Measurements from ENCODE around the gene KRT16.
A peak's percentile ranks its signal among the peaks of the same experiment; 100 is the strongest.
"Not testable (repeated sequence)": the region's sequence is repeated elsewhere in the genome, so short reads cannot be mapped to it uniquely, and the experiment has no call there.

The KRT16 gene

DNA sequence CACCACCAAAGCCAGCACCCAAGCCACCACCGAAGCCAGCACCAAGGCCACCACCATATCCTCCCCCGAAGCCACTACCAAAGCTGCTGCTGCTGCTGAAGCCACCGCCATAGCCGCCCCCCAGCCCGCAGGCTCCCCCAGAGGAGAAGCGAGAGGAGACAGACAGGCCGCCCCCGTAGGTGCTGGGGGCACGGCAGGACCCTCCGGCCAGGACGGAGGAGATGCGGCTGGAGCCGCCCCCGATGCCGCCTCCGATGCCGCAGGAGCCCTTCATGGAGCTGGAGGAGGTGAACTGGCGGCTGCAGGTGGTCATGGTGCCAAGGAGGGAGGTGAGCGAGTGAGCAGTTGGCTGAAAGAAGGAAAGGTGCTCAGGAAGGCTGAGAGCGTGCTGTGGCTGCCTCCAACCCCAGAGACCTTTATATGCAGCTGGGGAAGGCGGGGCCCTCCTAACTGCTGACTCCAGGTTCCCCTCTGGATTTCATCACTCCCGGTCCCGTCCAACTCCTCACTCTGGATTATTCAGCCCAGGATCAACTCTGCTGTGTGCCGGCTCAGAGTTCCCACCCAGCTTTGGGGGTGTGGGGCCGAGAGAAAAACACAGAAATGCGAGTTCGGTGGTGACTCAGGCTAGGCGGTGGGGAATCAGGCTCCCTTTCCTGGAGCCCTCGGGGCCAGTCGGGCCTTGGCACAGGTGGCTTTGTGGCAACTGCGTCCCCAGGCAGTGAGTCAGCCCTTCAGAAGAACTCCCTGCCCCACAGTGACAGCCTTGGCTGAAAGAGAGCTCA is at the start of gene KRT16:
Gene KRT16 (minus strand): TSS at position 392 of the 785 bp plus-strand sequence. CDS start 79 bp downstream, at position 313.
- not testable (repeated sequence) for H3K9me3 ChIP-seq (ENCODE audit: control insufficient read depth, low read length); H3K4me3 ChIP-seq (ENCODE audit: low read length); H3K4me1 ChIP-seq (ENCODE audit: control insufficient read depth, insufficient read depth, low read length); H3K9ac ChIP-seq (ENCODE audit: low read length); H3K36me3 ChIP-seq (ENCODE audit: control insufficient read depth, insufficient read depth, low read length, severe bottlenecking)
- H3K27me3 ChIP-seq (replicated peaks; ENCODE audit: control insufficient read depth, insufficient read depth, low read length), result peaks cover 26% of the 10 kb centered on the region
- peak; percentile 65 for DNase-seq (ENCODE audit: low read depth)

DNA sequence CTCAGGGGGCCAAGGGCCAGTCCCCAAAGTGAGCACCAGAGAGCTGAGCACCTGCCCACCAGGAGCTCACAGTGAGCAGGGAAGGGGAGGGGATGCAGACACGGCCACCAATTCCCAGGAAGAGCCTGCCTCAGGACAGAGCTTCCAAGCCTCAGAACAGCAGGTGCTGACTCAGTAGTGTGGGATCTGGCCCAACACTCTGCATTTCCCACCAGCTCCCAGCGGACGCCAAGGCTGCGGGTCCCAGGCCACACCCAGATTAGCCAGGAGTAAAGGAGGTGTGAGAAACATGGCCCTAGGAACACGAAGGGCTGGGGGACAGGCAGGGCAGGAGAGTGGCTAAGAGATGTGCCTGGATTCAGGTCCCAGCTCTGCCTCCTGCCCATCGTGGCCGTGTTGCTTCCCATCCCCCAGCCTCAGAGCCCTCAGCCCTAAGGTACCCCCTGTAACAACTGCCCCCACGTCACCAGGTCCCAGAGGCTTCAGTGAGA is 47.7 kb upstream of the KRT16 start:
- Histone ChIP-seq H3K9ac (ENCODE audit: low read length) (no peak overlapping the region), H3K27me3 (replicated peaks; ENCODE audit: control insufficient read depth, insufficient read depth, low read length) (peaks cover 5% of the 10 kb centered on the region), H3K36me3 (ENCODE audit: control insufficient read depth, insufficient read depth, low read length, severe bottlenecking) (no peaks in the 10 kb centered on the region), H3K9me3 (ENCODE audit: control insufficient read depth, low read length) (no peaks in the 10 kb centered on the region), H3K4me1 (ENCODE audit: control insufficient read depth, insufficient read depth, low read length) (no peaks in the 10 kb centered on the region), H3K4me3 (ENCODE audit: low read length) (no peak overlapping the region)
- DNase-seq (ENCODE audit: low read depth), result no peak

DNA sequence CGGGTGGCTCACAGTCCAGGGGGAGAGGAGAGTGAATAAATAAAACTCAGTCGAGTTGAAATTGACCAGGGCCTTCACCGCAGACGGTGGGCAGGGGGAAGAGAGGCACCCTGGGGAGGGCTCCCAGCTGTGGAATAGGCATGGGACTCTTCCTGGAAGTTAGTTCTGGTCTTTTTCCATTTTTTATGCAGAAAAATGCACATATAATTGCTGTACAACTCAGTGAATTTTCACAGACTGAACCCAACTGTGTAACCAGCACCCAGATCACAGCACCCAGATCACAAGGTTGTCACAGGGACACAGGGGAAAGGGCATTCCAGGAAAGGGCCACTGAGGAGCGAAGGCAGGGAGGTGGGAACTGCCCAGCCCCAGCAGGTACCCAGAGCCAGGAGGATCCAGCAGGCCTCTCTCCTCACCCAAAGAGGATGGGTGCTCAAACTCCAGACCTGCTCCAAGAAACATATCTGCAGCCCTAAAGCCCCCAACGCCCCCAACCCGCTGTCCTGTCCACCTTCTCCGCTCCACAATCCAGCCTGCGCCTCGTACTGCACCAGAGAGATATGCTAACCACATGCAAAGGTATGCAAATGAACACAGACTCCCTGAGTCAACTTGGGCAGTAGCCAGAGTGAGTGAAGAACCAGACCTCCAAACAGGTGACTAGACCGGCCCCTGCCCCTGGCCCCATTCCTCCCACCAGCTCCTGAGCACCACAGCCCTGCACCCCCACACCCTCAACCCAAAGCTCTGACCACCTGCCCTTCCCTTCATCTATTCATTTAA is 47.1 kb upstream of the KRT16 start:
- Histone ChIP-seq H3K9me3 (ENCODE audit: control insufficient read depth, low read length) (no peaks in the 10 kb centered on the region), H3K36me3 (ENCODE audit: control insufficient read depth, insufficient read depth, low read length, severe bottlenecking) (no peaks in the 10 kb centered on the region), H3K27me3 (replicated peaks; ENCODE audit: control insufficient read depth, insufficient read depth, low read length) (peaks cover 5% of the 10 kb centered on the region), H3K4me1 (ENCODE audit: control insufficient read depth, insufficient read depth, low read length) (no peaks in the 10 kb centered on the region), H3K9ac (ENCODE audit: low read length) (no peak overlapping the region), H3K4me3 (ENCODE audit: low read length) (no peak overlapping the region)
- DNase-seq (ENCODE audit: low read depth), result no peak

DNA sequence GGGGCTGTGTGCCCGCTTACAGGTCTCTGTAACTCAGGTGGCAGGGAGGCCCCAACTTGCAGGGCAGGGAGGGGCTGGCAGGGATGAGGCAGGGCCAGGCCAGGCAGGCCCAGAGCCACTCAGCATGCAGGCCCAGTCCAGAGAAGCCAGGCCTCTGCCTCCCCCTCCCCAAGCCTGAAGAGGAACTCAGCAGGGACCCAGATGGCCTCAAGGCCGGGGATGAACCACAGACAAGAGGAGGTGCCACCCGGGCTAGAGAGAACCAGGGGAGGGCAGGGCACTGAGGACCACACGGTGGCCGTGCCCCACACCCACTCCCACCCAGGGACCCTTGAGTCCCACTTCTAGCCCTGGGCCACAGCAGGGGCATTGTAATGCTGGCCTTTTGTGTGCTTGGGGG is 46.3 kb upstream of the KRT16 start:
- peaks cover 5% of the 10 kb centered on the region for H3K27me3 ChIP-seq (replicated peaks; ENCODE audit: control insufficient read depth, insufficient read depth, low read length)
- H3K9me3 ChIP-seq (ENCODE audit: control insufficient read depth, low read length), result no peaks in the 10 kb centered on the region
- H3K36me3 ChIP-seq (ENCODE audit: control insufficient read depth, insufficient read depth, low read length, severe bottlenecking), result no peaks in the 10 kb centered on the region
- no peak overlapping the region for H3K4me3 ChIP-seq (ENCODE audit: low read length)
- no peak overlapping the region for H3K9ac ChIP-seq (ENCODE audit: low read length)
- no peaks in the 10 kb centered on the region for H3K4me1 ChIP-seq (ENCODE audit: control insufficient read depth, insufficient read depth, low read length)
- no peak for DNase-seq (ENCODE audit: low read depth)

DNA sequence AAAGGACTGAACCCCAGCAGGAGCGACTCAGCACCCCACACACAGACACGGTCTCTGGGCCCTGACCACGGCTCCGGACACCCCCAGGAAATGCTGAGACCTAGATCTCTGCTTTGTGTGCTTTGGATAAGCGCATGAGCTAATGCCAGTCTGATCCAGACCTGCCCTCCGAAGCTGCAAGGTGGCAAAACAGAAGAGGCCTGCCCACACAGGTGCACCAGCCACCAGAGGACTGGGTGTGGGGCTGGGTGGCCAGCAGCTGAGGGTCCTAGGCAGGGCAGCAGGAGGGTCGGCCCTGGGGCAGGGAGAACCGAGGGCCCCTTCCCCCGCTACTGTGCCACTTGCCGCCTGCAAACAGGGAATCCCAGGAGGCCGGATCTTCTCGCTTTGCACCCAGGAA is 45.4 kb upstream of the KRT16 start:
- Histone ChIP-seq H3K9ac (ENCODE audit: low read length) (no peak overlapping the region), H3K4me1 (ENCODE audit: control insufficient read depth, insufficient read depth, low read length) (no peaks in the 10 kb centered on the region), H3K27me3 (replicated peaks; ENCODE audit: control insufficient read depth, insufficient read depth, low read length) (peaks cover 5% of the 10 kb centered on the region), H3K4me3 (ENCODE audit: low read length) (no peak overlapping the region), H3K36me3 (ENCODE audit: control insufficient read depth, insufficient read depth, low read length, severe bottlenecking) (no peaks in the 10 kb centered on the region), H3K9me3 (ENCODE audit: control insufficient read depth, low read length) (no peaks in the 10 kb centered on the region)
- no peak for DNase-seq (ENCODE audit: low read depth)

GRCh38 chr17:41657176-41657754 is 44.7 kb upstream of the KRT16 start:
- Histone ChIP-seq H3K4me3 (ENCODE audit: low read length) (no peak overlapping the region), H3K4me1 (ENCODE audit: control insufficient read depth, insufficient read depth, low read length) (no peaks in the 10 kb centered on the region), H3K9ac (ENCODE audit: low read length) (no peak overlapping the region), H3K36me3 (ENCODE audit: control insufficient read depth, insufficient read depth, low read length, severe bottlenecking) (no peaks in the 10 kb centered on the region), H3K27me3 (replicated peaks; ENCODE audit: control insufficient read depth, insufficient read depth, low read length) (peaks cover 5% of the 10 kb centered on the region), H3K9me3 (ENCODE audit: control insufficient read depth, low read length) (no peaks in the 10 kb centered on the region)
- DNase-seq (ENCODE audit: low read depth), result no peak

GRCh38 chr17:41656249-41657023 is 43.9 kb upstream of the KRT16 start:
- peaks cover 5% of the 10 kb centered on the region for H3K27me3 ChIP-seq (replicated peaks; ENCODE audit: control insufficient read depth, insufficient read depth, low read length)

DNA sequence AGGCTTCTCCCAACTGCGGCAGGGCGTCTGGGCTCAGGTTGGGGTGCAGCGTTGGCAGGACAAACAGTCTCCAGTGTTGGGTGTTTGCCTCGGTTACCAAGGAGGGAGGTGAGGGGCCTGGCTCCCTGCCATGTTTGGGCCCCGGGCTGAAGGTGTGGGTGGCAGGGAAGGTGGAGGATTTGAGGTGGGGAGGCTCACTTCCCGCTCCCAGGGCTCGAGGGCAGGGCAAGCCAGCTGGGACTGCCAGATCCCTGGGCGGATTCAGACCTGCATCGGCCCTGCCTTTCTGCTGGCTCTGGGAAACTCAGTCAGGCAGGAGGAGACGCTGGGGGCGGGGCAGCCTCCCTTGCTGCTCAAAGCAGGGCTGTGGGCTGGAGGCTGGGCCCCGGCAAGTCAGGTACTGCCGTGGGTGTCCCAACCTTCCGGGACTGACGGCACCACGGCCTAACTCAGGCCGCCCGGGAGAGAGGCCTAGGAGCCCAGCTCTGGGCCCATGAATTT is 43.1 kb upstream of the KRT16 start:
- H3K4me1 ChIP-seq (ENCODE audit: control insufficient read depth, insufficient read depth, low read length), result no peaks in the 10 kb centered on the region
- no peak overlapping the region for H3K9ac ChIP-seq (ENCODE audit: low read length)
- H3K27me3 ChIP-seq (replicated peaks; ENCODE audit: control insufficient read depth, insufficient read depth, low read length), result peaks cover 5% of the 10 kb centered on the region
- H3K4me3 ChIP-seq (ENCODE audit: low read length), result no peak overlapping the region
- H3K36me3 ChIP-seq (ENCODE audit: control insufficient read depth, insufficient read depth, low read length, severe bottlenecking), result no peaks in the 10 kb centered on the region
- no peaks in the 10 kb centered on the region for H3K9me3 ChIP-seq (ENCODE audit: control insufficient read depth, low read length)
- no peak for DNase-seq (ENCODE audit: low read depth)

More at GRCh38 chr17:41656249-41657023, 43.9 kb upstream of the KRT16 start:
- Histone ChIP-seq H3K9me3 (ENCODE audit: control insufficient read depth, low read length) (no peaks in the 10 kb centered on the region), H3K4me3 (ENCODE audit: low read length) (no peak overlapping the region), H3K36me3 (ENCODE audit: control insufficient read depth, insufficient read depth, low read length, severe bottlenecking) (no peaks in the 10 kb centered on the region), H3K4me1 (ENCODE audit: control insufficient read depth, insufficient read depth, low read length) (no peaks in the 10 kb centered on the region), H3K9ac (ENCODE audit: low read length) (no peak overlapping the region)
- DNase-seq (ENCODE audit: low read depth), result no peak

DNA sequence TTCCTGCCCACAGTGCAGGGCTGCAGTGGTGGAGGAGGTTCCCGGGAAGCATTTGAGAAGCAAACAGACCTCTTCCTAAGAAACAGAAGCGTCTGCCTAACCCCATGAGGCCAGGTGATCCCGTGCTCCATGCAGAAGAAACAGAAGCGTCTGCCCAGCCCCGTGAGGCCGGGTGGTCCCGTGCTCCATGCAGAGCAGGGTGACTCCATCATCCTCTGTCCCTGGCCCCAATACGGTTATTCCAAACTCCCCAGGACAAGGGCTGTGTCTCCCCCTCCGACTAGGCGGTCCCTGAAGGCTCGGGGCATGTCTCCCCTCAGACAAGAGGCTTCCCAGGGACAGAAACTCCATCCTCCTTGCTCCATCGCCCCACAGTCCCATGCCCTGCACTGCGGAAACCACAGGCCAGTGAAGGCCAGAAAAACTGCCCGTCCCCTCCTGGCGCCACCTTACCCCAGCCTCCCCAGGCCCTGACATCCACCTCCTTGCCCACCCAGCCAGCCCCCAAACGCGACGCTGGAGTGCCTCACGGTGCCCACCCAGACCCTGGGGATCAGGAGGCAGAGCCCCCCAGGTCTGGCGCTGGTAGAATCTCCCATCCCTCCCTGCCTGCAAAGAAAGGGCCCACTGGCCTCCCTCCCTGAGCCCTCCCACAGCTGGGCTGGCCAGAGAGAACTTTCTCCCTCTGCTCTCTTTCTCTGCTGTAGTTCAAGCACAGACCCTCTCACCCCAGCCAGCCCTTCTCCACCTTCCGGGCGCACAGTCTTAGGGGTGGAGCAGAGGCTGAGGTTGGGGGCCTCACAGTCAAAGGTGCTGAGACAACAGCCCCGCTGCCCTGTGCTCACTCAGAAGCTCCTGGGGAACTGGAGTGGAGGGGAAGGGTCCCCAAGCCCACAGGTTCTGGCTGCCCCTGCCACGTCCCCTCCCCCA is 42.4 kb upstream of the KRT16 start:
- no peak for DNase-seq (ENCODE audit: low read depth)
- H3K4me1 ChIP-seq (ENCODE audit: control insufficient read depth, insufficient read depth, low read length), result no peaks in the 10 kb centered on the region
- H3K9me3 ChIP-seq (ENCODE audit: control insufficient read depth, low read length), result no peaks in the 10 kb centered on the region
- no peak overlapping the region for H3K9ac ChIP-seq (ENCODE audit: low read length)
- H3K36me3 ChIP-seq (ENCODE audit: control insufficient read depth, insufficient read depth, low read length, severe bottlenecking), result no peaks in the 10 kb centered on the region
- peaks cover under 1% of the 10 kb centered on the region for H3K27me3 ChIP-seq (replicated peaks; ENCODE audit: control insufficient read depth, insufficient read depth, low read length)
- H3K4me3 ChIP-seq (ENCODE audit: low read length), result no peak overlapping the region

Data from adipocyte (in vitro differentiated cells).